Stimulated activated CD4-positive, alpha-beta T cell treated with anti-CD3 and anti-CD28 coated beads, Interleukin-15, amount 100 ng/mL, for 48 hours (primary cell): ENCODE data around the gene ERCC1.

ENCODE experiments used
- DNase-seq, 2 donors: peaks; one replicate each; pipeline ENCODE4 v3.0.0-alpha.2; 2020; ENCODE audit warnings: low read depth in 2 of 2

Gene ERCC1

DNA sequence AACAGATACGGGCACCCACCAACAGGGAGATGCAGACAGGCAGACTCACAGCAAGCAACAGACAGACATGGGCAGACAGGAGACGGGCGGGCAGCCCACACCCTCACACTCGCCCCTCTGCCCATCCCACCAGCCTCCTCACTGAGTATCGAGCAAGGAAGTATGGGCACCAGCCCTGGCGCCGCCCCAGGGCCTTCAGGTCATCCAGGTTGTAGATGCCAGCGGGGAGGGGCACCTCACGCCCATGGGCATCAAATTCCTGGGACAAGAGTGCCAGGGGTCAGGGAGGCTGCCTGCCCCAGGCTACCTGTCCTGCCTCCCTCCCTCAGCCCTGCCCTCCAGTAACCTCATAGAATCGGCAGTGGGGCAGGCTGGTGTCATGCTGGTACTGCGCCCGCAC lies 59.0 kb downstream of the ERCC1 start:
- DNase-seq: no peak

DNA sequence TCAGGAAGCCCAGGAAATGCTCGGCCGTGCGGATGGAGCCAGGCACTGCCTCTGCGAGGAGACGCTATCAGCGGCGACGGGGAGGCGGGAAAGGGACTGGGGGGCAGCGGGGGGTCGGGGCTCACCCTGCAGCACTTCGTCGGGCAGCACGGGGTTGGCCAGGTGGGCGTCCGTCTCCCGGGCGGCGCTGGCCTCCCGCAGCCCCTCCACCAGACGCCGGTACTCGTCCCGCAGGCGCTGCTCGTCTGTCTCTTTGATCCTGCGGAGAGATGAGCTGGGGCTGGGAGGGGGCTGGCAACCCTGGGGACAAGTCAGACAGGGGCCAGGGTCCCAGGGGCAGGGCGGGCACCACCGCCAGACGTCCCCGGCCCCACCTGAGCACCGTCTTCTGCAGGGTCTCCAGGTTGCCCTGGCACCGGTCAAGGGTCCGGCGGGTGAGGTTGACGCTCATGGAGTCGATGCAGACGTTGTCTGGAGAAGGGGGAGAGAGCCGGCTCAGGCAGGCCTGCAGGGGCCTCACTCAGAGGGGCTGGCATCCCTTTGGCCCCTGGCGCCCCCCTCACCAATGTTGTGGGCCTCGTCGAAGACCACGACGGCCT lies 59.8 kb downstream of the ERCC1 start:
- no peak for DNase-seq

DNA sequence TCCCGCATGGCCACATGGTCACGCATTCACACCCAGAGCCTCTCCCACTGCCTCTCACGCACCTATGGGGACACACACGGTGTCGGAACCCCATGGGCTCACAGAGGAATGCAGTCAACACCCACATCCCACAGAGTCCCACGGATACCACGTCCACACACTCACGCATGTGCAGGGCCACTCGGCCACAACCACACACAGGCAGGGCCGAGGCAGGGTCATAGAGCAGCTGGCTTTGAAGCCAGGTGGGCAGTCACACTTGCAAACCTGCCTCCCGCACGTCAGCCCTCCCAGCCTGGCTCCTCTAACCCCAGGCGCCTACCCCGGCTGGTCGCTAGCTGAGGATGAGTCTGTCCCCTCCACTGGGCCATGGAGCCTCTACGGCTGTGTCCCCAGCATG lies 61.4 kb downstream of the ERCC1 start:
- DNase-seq: no peak

DNA sequence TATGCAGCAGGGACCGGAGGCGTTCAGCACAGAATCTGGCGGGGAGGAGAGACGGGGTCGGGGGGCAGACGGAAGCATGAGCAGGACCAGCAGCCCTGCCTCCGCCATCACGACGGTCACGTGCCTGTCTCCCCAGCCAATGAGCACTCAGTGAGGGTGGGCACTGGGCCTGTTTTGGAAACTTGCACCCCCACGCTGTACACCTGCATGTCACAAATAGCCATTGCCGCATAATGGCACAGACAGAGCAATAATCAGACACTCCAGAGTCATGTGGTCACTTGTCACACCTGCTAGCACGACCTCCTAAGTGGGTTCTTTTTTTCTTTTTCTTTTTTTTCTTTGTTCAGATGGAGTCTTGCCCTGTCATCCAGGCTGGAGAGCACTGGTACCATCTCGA lies 62.1 kb downstream of the ERCC1 start:
- no peak for DNase-seq

DNA sequence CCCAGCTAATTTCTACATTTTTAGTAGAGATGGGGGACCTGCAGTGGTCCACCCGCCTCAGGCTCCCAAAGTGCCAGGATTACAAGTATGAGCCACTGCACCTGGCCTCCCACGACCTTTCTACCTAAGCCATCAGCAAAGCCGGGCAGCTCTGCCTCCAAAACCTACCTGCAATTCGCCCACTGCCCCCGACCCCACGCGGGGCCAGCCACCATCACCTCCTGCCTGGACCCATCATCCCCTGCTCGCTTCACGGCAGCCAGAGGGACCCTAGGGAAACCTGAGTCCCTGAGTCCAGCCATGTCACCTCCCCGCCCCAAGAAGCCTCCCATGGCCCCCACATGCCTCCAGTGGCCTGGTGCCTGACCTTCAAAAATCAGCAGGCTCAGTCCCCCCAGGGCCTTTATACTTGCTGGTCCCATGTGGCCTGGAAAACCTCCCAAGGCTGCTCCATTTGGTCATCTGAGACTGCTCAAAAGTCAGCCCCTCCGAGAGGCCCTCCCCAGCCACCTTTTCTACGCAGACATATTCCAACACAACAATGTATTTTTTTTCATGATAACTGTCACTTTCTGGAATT lies 65.4 kb downstream of the ERCC1 start:
- no peak for DNase-seq

DNA sequence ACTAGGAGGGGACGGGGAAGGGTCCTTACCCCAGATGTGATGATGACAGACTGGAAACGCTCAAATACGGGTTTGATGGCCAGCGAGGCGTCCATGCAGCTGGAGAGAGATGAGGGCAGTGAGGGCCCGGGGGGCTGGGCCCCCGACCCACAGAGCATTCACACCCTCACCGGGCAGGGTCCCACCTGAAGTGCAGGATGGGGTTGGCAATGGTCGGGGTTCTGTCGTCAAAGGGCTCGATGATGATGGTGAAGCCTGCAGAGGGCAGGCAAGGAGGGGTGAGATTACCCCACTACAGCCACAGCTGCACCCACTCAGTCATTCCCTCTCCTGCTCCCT lies 66.3 kb downstream of the ERCC1 start:
- DNase-seq: no peak
